ENCODE measurements around the gene IL1R2.

DNA sequence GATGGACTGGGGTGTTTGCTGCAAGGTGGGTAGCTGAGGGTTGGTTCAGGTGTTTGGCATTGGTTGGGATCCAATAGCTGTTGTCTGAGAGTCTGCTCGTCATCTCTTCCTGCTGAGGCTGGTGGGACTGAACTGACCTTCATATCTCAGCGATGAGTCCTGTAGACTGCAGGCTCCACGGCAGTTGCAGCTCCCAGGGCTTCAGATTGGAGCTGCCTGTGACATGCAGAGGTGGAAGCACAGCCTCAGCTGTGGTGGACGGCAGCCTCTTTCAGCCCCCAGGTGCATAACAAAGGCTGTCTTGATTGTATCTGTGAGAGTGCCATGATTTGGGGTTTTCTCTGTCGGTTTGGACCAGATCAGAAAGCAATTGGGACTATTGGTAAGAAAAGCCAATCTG, 3.9 kb upstream of the IL1R2 start:
- TF ChIP-seq POLR2A (IDR thresholded peaks at IDR 0.05; ENCODE audit: low read depth, low read length) (no peak), TAF1 (IDR thresholded peaks at IDR 0.05; ENCODE audit: borderline replicate concordance, low read depth, low read length) (no peak), POLR2AphosphoS5 (IDR thresholded peaks at IDR 0.05; ENCODE audit: low read depth, low read length) (no peak)

Data from GM12892 (cell line).